PC-3 (cell line): ENCODE data around the gene FBF1. TPM values are rescaled to one million over a fixed set of nuclear protein-coding genes. Genes with fewer than 3 reads are reported as not detected.

ENCODE experiments used
- ATAC-seq: fragments of 200-7000 bp; cut with Tn5 transposase; 2 replicates; pipeline ENCODE4 v1.9.1; 2020; ENCODE audit warnings: mild to moderate bottlenecking, moderate library complexity
- BruUV-seq: library from RNA; stranded (reverse); fragments of 400-500 nt; replicated peaks from 2 replicates; lab custom pipeline; 2021; lab: Mats Ljungman, UMichigan
- CTCF ChIA-PET: fragments of 300-600 bp; sonication (Branson Sonifier 250); formaldehyde crosslinking; loops from one replicate; lab custom pipeline; 2022; ENCODE audit warnings: antibody characterized with exemption; lab: Charles Lee
- POLR2A ChIA-PET: fragments of 300-600 bp; sonication (Branson Sonifier 250); formaldehyde crosslinking; loops from one replicate; lab custom pipeline; 2022; ENCODE audit warnings: antibody characterized with exemption; ENCODE audit not compliant: unreplicated experiment; lab: Charles Lee
- DNase-seq: peaks from one replicate; pipeline ENCODE4 v3.0.0-alpha.2; 2015
- H2AFZ ChIP-seq: fragments of 300-600 bp; sonication (generic); 2 replicates; pipeline ENCODE4 v1.6.0; 2016; ENCODE audit warnings: antibody characterized with exemption, low read length
- H3F3A ChIP-seq: fragments of 300-600 bp; sonication (generic); one replicate; pipeline ENCODE4 v1.6.0; 2017; ENCODE audit warnings: antibody characterized with exemption, low read length, control low read depth, mild to moderate bottlenecking; ENCODE audit not compliant: unreplicated experiment
- H3K27ac ChIP-seq: fragments of 300-600 bp; sonication (generic); 2 replicates; pipeline ENCODE4 v1.5.1; 2016; ENCODE audit warnings: mild to moderate bottlenecking, low read length
- H3K27me3 ChIP-seq: fragments of 300-600 bp; sonication (generic); 2 replicates; pipeline ENCODE4 v1.6.1; 2016; ENCODE audit warnings: low read length, mixed read lengths
- H3K36me3 ChIP-seq: fragments of 300-600 bp; sonication (generic); 2 replicates; pipeline ENCODE4 v1.6.1; 2016; ENCODE audit warnings: low read depth, mixed run types, low read length, mixed read lengths
- H3K4me1 ChIP-seq: fragments of 300-600 bp; sonication (generic); 2 replicates; pipeline ENCODE4 v1.5.1; 2016; ENCODE audit warnings: low read length; ENCODE audit not compliant: insufficient read depth
- H3K4me2 ChIP-seq: fragments of 300-600 bp; sonication (generic); 2 replicates; pipeline ENCODE4 v1.6.0; 2016; ENCODE audit warnings: low read length
- H3K4me3 ChIP-seq: fragments of 300-600 bp; sonication (generic); 2 replicates; pipeline ENCODE4 v1.5.1; 2016; ENCODE audit warnings: mild to moderate bottlenecking, low read length, mixed read lengths
- H3K79me2 ChIP-seq: fragments of 300-600 bp; sonication (generic); 2 replicates; pipeline ENCODE4 v1.6.1; 2017; ENCODE audit warnings: low read length, mixed read lengths
- H3K9ac ChIP-seq: fragments of 300-600 bp; sonication (generic); 2 replicates; pipeline ENCODE4 v1.6.0; 2016; ENCODE audit warnings: mild to moderate bottlenecking, low read length
- H3K9me2 ChIP-seq: fragments of 300-600 bp; sonication (generic); replicated peaks from 2 replicates; pipeline ENCODE4 v1.6.1; 2016; ENCODE audit warnings: mixed run types, low read length, mixed read lengths
- H3K9me3 ChIP-seq: fragments of 300-600 bp; sonication (generic); 2 replicates; pipeline ENCODE4 v1.6.1; 2016; ENCODE audit warnings: low read length, mixed read lengths
- H4K20me1 ChIP-seq: fragments of 300-600 bp; sonication (generic); 2 replicates; pipeline ENCODE4 v1.6.1; 2016; ENCODE audit warnings: low read length, mixed read lengths
- CTCF ChIP-seq: fragments of 300-600 bp; sonication (generic); conservative IDR thresholded peaks from 2 replicates; pipeline ENCODE4 v1.5.1; 2017; ENCODE audit warnings: antibody characterized with exemption, low read depth, mild to moderate bottlenecking, low read length
- EZH2 ChIP-seq: fragments of 300-600 bp; sonication (generic); IDR thresholded peaks from one replicate; pipeline ENCODE4 v1.6.1; 2017; ENCODE audit warnings: antibody characterized with exemption, mild to moderate bottlenecking, low read length; ENCODE audit not compliant: unreplicated experiment
- EZH2phosphoT487 ChIP-seq: fragments of 300-600 bp; sonication (generic); IDR thresholded peaks from 2 replicates; pipeline ENCODE4 v1.6.1; 2018; ENCODE audit warnings: mild to moderate bottlenecking, antibody characterized with exemption, low read length, borderline replicate concordance
- intact Hi-C: fragments of 100-400 bp; cut with micrococcal nuclease; formaldehyde crosslinking; loops from 2 replicates; pipeline ENCODE4 v1.9.0; 2023
- total RNA-seq: library from RNA; depleted of rRNA; stranded (reverse); fragments of >200 nt; gene quantifications from 2 replicates; pipeline ENCODE4 v1.2.3, GENCODE V29; 2014

FBF1 gene
- total RNA-seq, 1 experiment from 2014 or later: 39.2 TPM

- Histone ChIP-seq H3K9me3 (no peaks in the 10 kb centered on the region), H3K79me2 (no peaks in the 10 kb centered on the region), H3K4me1 (peaks cover 1% of the 10 kb centered on the region; the same call in 1 of the 2 replicates), H3K9ac (no peak overlapping the region), H3K27me3 (no peaks in the 10 kb centered on the region), H2AFZ (no peak overlapping the region), H3K9me2 (no peaks in the 10 kb centered on the region), H3F3A (no peaks in the 10 kb centered on the region), H3K4me3 (no peak overlapping the region), H3K4me2 (no peak overlapping the region), H3K27ac (no peak overlapping the region), H3K36me3 (no peaks in the 10 kb centered on the region), H4K20me1 (no peaks in the 10 kb centered on the region)
- no peak for ATAC-seq
- intact Hi-C loops: no loop called here
- POLR2A ChIA-PET: no interaction called here
- no peak for DNase-seq
- BruUV-seq: no TSS peak
- CTCF ChIA-PET: no interaction called here
- TF ChIP-seq EZH2phosphoT487: no peak
- TF ChIP-seq CTCF: no peak
- no peak for TF ChIP-seq EZH2
Measured at GRCh38 chr17:75910699-75911098, 30.1 kb downstream of the FBF1 start.

GRCh38 chr17:75909812-75910274, 31.0 kb downstream of the FBF1 start:
- intact Hi-C loops: loop anchor here (10.0 kb wide), 1 partner anchor 365 kb away; no protein-coding TSS in a partner anchor

More at GRCh38 chr17:75909812-75910274, 31.0 kb downstream of the FBF1 start:
- no TSS peak for BruUV-seq
- H3K79me2 ChIP-seq: no peaks in the 10 kb centered on the region
- H3K9ac ChIP-seq: no peak overlapping the region
- DNase-seq (no peak), ATAC-seq (no peak)
- H2AFZ ChIP-seq: no peak overlapping the region
- no peak overlapping the region for H3K4me2 ChIP-seq
- ChIA-PET CTCF (interaction anchor here (0.6 kb wide), 1 partner anchor 281 kb away, joined by 3 read pairs; no protein-coding TSS in a partner anchor), POLR2A (no interaction called here)
- no peaks in the 10 kb centered on the region for H4K20me1 ChIP-seq
- no peaks in the 10 kb centered on the region for H3K27me3 ChIP-seq
- no peaks in the 10 kb centered on the region for H3K36me3 ChIP-seq
- peaks cover 3% of the 10 kb centered on the region; the same call in 1 of the 2 replicates for H3K4me1 ChIP-seq
- no peak overlapping the region for H3K27ac ChIP-seq
- H3K4me3 ChIP-seq: no peak overlapping the region
- no peaks in the 10 kb centered on the region for H3K9me3 ChIP-seq
- TF ChIP-seq EZH2 (no peak), EZH2phosphoT487 (no peak), CTCF (no peak)
- H3F3A ChIP-seq: no peaks in the 10 kb centered on the region
- no peaks in the 10 kb centered on the region for H3K9me2 ChIP-seq
